Measurements from ENCODE around the gene DDAH1. TPM values are rescaled to one million over a fixed set of nuclear protein-coding genes. Genes with fewer than 3 reads are reported as not detected.
A peak's percentile ranks its signal among the peaks of the same experiment; 100 is the strongest.

The DDAH1 gene
- total and polyA plus RNA-seq, 2 of the 4 experiments (the other 2 are of a cell fraction) = 78.0 to 94.5 TPM

- TF ChIP-seq FOS (IDR thresholded peaks at IDR 0.05; ENCODE audit: low read depth, low read length) = no peak
- no peak for TF ChIP-seq RFX5 (IDR thresholded peaks at IDR 0.05; ENCODE audit: low read depth, low read length)
- no peak for TF ChIP-seq NFE2L2 (IDR thresholded peaks at IDR 0.05; ENCODE audit: low read depth, low read length)
- peak; percentile 56 for TF ChIP-seq MAFK (IDR thresholded peaks at IDR 0.05; ENCODE audit: low read depth, low read length)
- no peak overlapping the region for H3K14ac ChIP-seq (replicated peaks; ENCODE audit: low read depth, low read length)
- ATAC-seq (ENCODE audit: low read depth) = no peak
- in situ Hi-C loops (cut with MboI; ENCODE audit: low sequenced_read_pairs) (no loop called here), dilution Hi-C loops (cut with HindIII; ENCODE audit: low sequenced_read_pairs, unreplicated experiment) (no loop called here), intact Hi-C loops (cut with micrococcal nuclease) (no loop called here)
- no peaks in the 10 kb centered on the region for H3K9me3 ChIP-seq (ENCODE audit: control insufficient read depth, insufficient read depth, low read length)
- peaks cover 53% of the 10 kb centered on the region; the same call in 1 of the 2 replicates for H4K20me1 ChIP-seq (ENCODE audit: insufficient read depth, low read length)
- H3K79me1 ChIP-seq (ENCODE audit: low read depth in 1 of 2, low read length in 2 of 2) = peaks cover 16 to 68% of the 10 kb centered on the region in 2 experiments
- no peak overlapping the region for H4K91ac ChIP-seq (ENCODE audit: insufficient read depth, low read depth, low read length)
- H3K27me3 ChIP-seq (ENCODE audit: control insufficient read depth, insufficient read depth, low read length) = no peaks in the 10 kb centered on the region
- H4K8ac ChIP-seq (ENCODE audit: low read depth in 2 of 2, low read length in 2 of 2) = no peak overlapping the region
- ChIA-PET CTCF (interaction anchor here (0.5 to 1.5 kb wide), 3 partner anchors 15 to 164 kb away, joined by 3 read pairs; no protein-coding TSS in a partner anchor), POLR2A (ENCODE audit: unreplicated experiment) (no interaction called here)
- H2BK15ac ChIP-seq (ENCODE audit: low read depth, low read length) = no peak overlapping the region
- no peak overlapping the region for H3K18ac ChIP-seq (ENCODE audit: low read depth, low read length)
- H3K4ac ChIP-seq (ENCODE audit: low read depth, low read length) = no peak overlapping the region
- H3K4me1 ChIP-seq (ENCODE audit: control insufficient read depth, insufficient read depth, low read length) = no peaks in the 10 kb centered on the region; the same call in 1 of the 2 replicates
- no peak overlapping the region for H2BK120ac ChIP-seq (ENCODE audit: low read depth, low read length)
- H2BK5ac ChIP-seq (ENCODE audit: low read depth, low read length, poor library complexity, severe bottlenecking) = no peak overlapping the region
- no peak for DNase-seq
- H3K23ac ChIP-seq (ENCODE audit: low read depth, low read length) = no peak overlapping the region
- peaks cover 21% of the 10 kb centered on the region for H3K36me3 ChIP-seq (ENCODE audit: control insufficient read depth, insufficient read depth, low read length)
- no peak overlapping the region for H3K4me3 ChIP-seq (ENCODE audit: insufficient read depth, low read depth, low read length)
- H3K9me1 ChIP-seq (ENCODE audit: insufficient read depth, low read length) = 0 out of 2 replicates have a peak, but pooled peaks cover 3% of the 10 kb centered on the region
- peak overlapping the region; percentile 70; the same call in 1 of the 2 replicates for H3K4me2 ChIP-seq (ENCODE audit: low read depth, low read length)
- no peak overlapping the region for H2AFZ ChIP-seq (replicated peaks; ENCODE audit: low read length, poor library complexity)
- no peak overlapping the region for H2BK20ac ChIP-seq (ENCODE audit: low read depth, low read length)
- H3K56ac ChIP-seq (ENCODE audit: extremely low read depth, insufficient read depth, low read length) = no peak overlapping the region
- no peak overlapping the region for H4K5ac ChIP-seq (ENCODE audit: low read depth, low read length)
- no peak overlapping the region for H2AK9ac ChIP-seq (replicated peaks; ENCODE audit: low read depth, low read length, poor library complexity)
- no peak overlapping the region for H2AK5ac ChIP-seq (ENCODE audit: low read depth, low read length)
- no peak overlapping the region for H3K27ac ChIP-seq (ENCODE audit: insufficient read depth, low read length)
- H3K9ac ChIP-seq (ENCODE audit: low read depth, low read length) = no peak overlapping the region
- BruUV-seq (replicated peaks) = no TSS peak
Measured at GRCh38 chr1:85273397-85273796, 191.6 kb downstream of the DDAH1 start.
